GM23338 (cell line): ENCODE results near the gene CYFIP1. TPM values are rescaled to one million over a fixed set of nuclear protein-coding genes. Genes with fewer than 3 reads are reported as not detected.

Source experiments
- ATAC-seq: fragments of 200-7000 bp; cut with Tn5 transposase; 3 replicates; pipeline ENCODE4 v1.9.1; 2020
- DNase-seq: peaks from one replicate; pipeline ENCODE4 v3.0.0-alpha.2; 2015; ENCODE audit warnings: low spot score
- H2AFZ ChIP-seq: fragments of 200-600 bp; sonication (generic); 2 replicates; pipeline ENCODE4 v1.8.0; 2016; ENCODE audit warnings: antibody characterized with exemption, mild to moderate bottlenecking, moderate library complexity
- H3F3A ChIP-seq: fragments of 200-600 bp; sonication (generic); replicated peaks from 2 replicates; pipeline ENCODE4 v1.8.0; 2017; ENCODE audit warnings: antibody characterized with exemption, mixed run types, low read depth
- H3K27ac ChIP-seq: fragments of 200-600 bp; sonication (generic); 2 replicates; pipeline ENCODE4 v1.6.1; 2016; ENCODE audit warnings: low read depth
- H3K27me3 ChIP-seq: fragments of 200-600 bp; sonication (generic); 2 replicates; pipeline ENCODE4 v1.8.0; 2016; ENCODE audit warnings: mild to moderate bottlenecking, mixed run types, moderate library complexity; ENCODE audit not compliant: insufficient read depth
- H3K36me3 ChIP-seq: fragments of 200-600 bp; sonication (generic); 2 replicates; pipeline ENCODE4 v1.8.0; 2016; ENCODE audit warnings: mild to moderate bottlenecking; ENCODE audit not compliant: insufficient read depth
- H3K4me1 ChIP-seq: fragments of 200-600 bp; sonication (generic); 2 replicates; pipeline ENCODE4 v1.8.0; 2016; ENCODE audit warnings: mild to moderate bottlenecking, moderate library complexity; ENCODE audit not compliant: insufficient read depth
- H3K4me2 ChIP-seq: fragments of 200-600 bp; sonication (generic); 2 replicates; pipeline ENCODE4 v1.7.1; 2017; ENCODE audit warnings: mixed run types
- H3K4me3 ChIP-seq: fragments of 200-600 bp; sonication (generic); 2 replicates; pipeline ENCODE4 v1.6.1; 2016; ENCODE audit warnings: mixed run types
- H3K79me2 ChIP-seq: fragments of 200-600 bp; sonication (generic); replicated peaks from 2 replicates; pipeline ENCODE4 v1.8.0; 2017; ENCODE audit warnings: mild to moderate bottlenecking; ENCODE audit not compliant: insufficient read depth
- H3K9me2 ChIP-seq: fragments of 200-600 bp; sonication (generic); 2 replicates; pipeline ENCODE4 v1.8.0; 2017; ENCODE audit not compliant: insufficient read depth
- H4K20me1 ChIP-seq: fragments of 200-600 bp; sonication (generic); replicated peaks from 2 replicates; pipeline ENCODE4 v1.8.0; 2017; ENCODE audit warnings: mild to moderate bottlenecking; ENCODE audit not compliant: insufficient read depth
- H3K27ac Mint-ChIP-seq: 2 replicates; pipeline ENCODE4 v1.8.0; 2020; ENCODE audit warnings: inconsistent platforms, mild to moderate bottlenecking, moderate library complexity, mixed read lengths
- H3K27me3 Mint-ChIP-seq: 3 replicates; pipeline ENCODE4 v1.8.0; 2022; ENCODE audit warnings: low read depth, mild to moderate bottlenecking, moderate library complexity, mixed read lengths, inconsistent platforms; ENCODE audit not compliant: insufficient read depth, poor library complexity
- H3K36me3 Mint-ChIP-seq: 3 replicates; pipeline ENCODE4 v1.8.0; 2021; ENCODE audit warnings: low read depth, mild to moderate bottlenecking, inconsistent platforms, moderate library complexity, mixed read lengths
- H3K4me1 Mint-ChIP-seq: 3 replicates; pipeline ENCODE4 v1.8.0; 2020; ENCODE audit warnings: mild to moderate bottlenecking, inconsistent platforms, mixed read lengths
- H3K4me3 Mint-ChIP-seq: 3 replicates; pipeline ENCODE4 v1.8.0; 2021; ENCODE audit warnings: moderate library complexity, mild to moderate bottlenecking, inconsistent platforms, mixed read lengths
- H3K9me3 Mint-ChIP-seq: 3 replicates; pipeline ENCODE4 v1.8.0; 2020; ENCODE audit warnings: moderate library complexity, mild to moderate bottlenecking, inconsistent platforms, mixed read lengths
- CREB1 ChIP-seq: fragments of 250-450 bp; sonication (Bioruptor Pico); IDR thresholded peaks from 2 replicates; pipeline ENCODE4 v1.5.0; 2020; ENCODE audit warnings: low read depth, mild to moderate bottlenecking, moderate library complexity
- CTCF ChIP-seq, 2 experiments: fragments of 200-600 bp in 1 of 2; sonication (generic) in 1 of 2; conservative IDR thresholded peaks; 2 replicates each; pipeline versions ENCODE4 v1.5.1 to v1.6.1; 2016 to 2017; ENCODE audit warnings: antibody characterized with exemption in 2 of 2, low read depth in 2 of 2, mild to moderate bottlenecking in 2 of 2, moderate library complexity in 1 of 2
- ETS1 ChIP-seq: IDR thresholded peaks from 2 replicates; pipeline ENCODE4 v1.6.1; 2016; ENCODE audit warnings: antibody characterized with exemption
- EZH2 ChIP-seq: fragments of 200-600 bp; sonication (generic); IDR thresholded peaks from one replicate; pipeline ENCODE4 v1.8.0; 2017; ENCODE audit warnings: antibody characterized with exemption, mild to moderate bottlenecking, low read depth; ENCODE audit not compliant: unreplicated experiment
- EZH2phosphoT487 ChIP-seq: fragments of 200-600 bp; sonication (generic); IDR thresholded peaks from one replicate; pipeline ENCODE4 v1.8.1; 2018; ENCODE audit warnings: antibody characterized with exemption; ENCODE audit not compliant: unreplicated experiment
- JUNB ChIP-seq: IDR thresholded peaks from one replicate; pipeline ENCODE4 v1.6.1; 2016; ENCODE audit warnings: antibody characterized with exemption; ENCODE audit not compliant: unreplicated experiment
- NANOG ChIP-seq: IDR thresholded peaks from 2 replicates; pipeline ENCODE4 v1.6.1; 2016; ENCODE audit warnings: antibody characterized with exemption, borderline replicate concordance
- POLR2AphosphoS5 ChIP-seq: IDR thresholded peaks from 2 replicates; pipeline ENCODE4 v1.6.1; 2016; ENCODE audit warnings: antibody characterized with exemption, low read depth
- REST ChIP-seq: IDR thresholded peaks from one replicate; pipeline ENCODE4 v1.6.1; 2018; ENCODE audit warnings: antibody characterized with exemption; ENCODE audit not compliant: unreplicated experiment
- STAT1 ChIP-seq: IDR thresholded peaks from one replicate; pipeline ENCODE4 v1.6.1; 2016; ENCODE audit warnings: antibody characterized with exemption; ENCODE audit not compliant: unreplicated experiment
- ZNF114 ChIP-seq: fragments of 250-450 bp; sonication (Bioruptor Pico); IDR thresholded peaks from 2 replicates; pipeline ENCODE4 v1.5.0; 2020; ENCODE audit warnings: mild to moderate bottlenecking, moderate library complexity
- ZNF331 ChIP-seq: fragments of 250-450 bp; sonication (Bioruptor Pico); IDR thresholded peaks from 2 replicates; pipeline ENCODE4 v1.5.0; 2020; ENCODE audit warnings: low read depth, mild to moderate bottlenecking, moderate library complexity
- polyA plus RNA-seq: library from polyadenylated mRNA; unstranded; fragments of >200 nt; fragmentation: Nextera tagmentation; extraction: Ambion mirVana; gene quantifications from 2 replicates; pipeline ENCODE4 v1.2.1, GENCODE V29; 2016
- total RNA-seq: library from RNA; depleted of rRNA; stranded (reverse); fragments of >200 nt; shearing (Covaris generic); gene quantifications from 2 replicates; pipeline ENCODE4 v1.2.3, GENCODE V29; 2014

CYFIP1 gene
- total and polyA plus RNA-seq, 2 experiments from 2014 or later: 20.0 to 73.9 TPM

- peaks cover 13% of the 10 kb centered on the region; the same call in 1 of the 3 replicates for H3K9me3 Mint-ChIP-seq
- Histone ChIP-seq H3K36me3 (no peaks in the 10 kb centered on the region; the same call in 1 of the 2 replicates), H3K4me2 (peak within 1 kb of the TSS; percentile 92), H3K27ac (peak within 1 kb of the TSS; percentile 95), H2AFZ (peak within 1 kb of the TSS; percentile 87), H3K27me3 (no peaks in the 10 kb centered on the region), H3F3A (peaks cover 7% of the 10 kb centered on the region; the same call in 1 of the 2 replicates), H3K4me3 (peak within 1 kb of the TSS; percentile 94), H3K79me2 (peaks cover 48% of the 10 kb centered on the region), H3K9me2 (no peaks in the 10 kb centered on the region), H3K4me1 (peaks cover 18% of the 10 kb centered on the region), H4K20me1 (peaks cover 19% of the 10 kb centered on the region)
- TF ChIP-seq ZNF114 (CRISPR knock-in tag) (no peak), ZNF331 (CRISPR knock-in tag) (no peak), CREB1 (peak; percentile 95), ETS1 (peak; percentile 30; the same call in 1 of the 2 replicates), CTCF (conservative IDR thresholded peaks at IDR 0.05; ENCODE audit: low read depth in 2 of 2) (peak in 1 of 2 experiments; percentile 14; a peak in 1 of 4 replicates), EZH2phosphoT487 (no peak), NANOG (no peak), POLR2AphosphoS5 (peak; percentile 81), STAT1 (no peak), JUNB (no peak)
- peaks cover 11% of the 10 kb centered on the region for H3K27me3 Mint-ChIP-seq
- peaks cover 44% of the 10 kb centered on the region for H3K4me1 Mint-ChIP-seq
- peaks cover 30% of the 10 kb centered on the region for H3K36me3 Mint-ChIP-seq
- DNase-seq (peak; percentile 99), ATAC-seq (peak; percentile 96)
- peak within 1 kb of the TSS; percentile 96 for H3K27ac Mint-ChIP-seq
- peak within 1 kb of the TSS; percentile 90 for H3K4me3 Mint-ChIP-seq
Observed at GRCh38 chr15:22838292-22839042, 141.7 kb downstream of the CYFIP1 start, which contains the start of gene NIPA2. TSS of gene NIPA2 (plus strand) at chr15:22838666. CDS start at chr15:22851732, 13,066 bp downstream.

- H3K4me1 ChIP-seq: peaks cover 37% of the 10 kb centered on the region
- ATAC-seq: no peak
- no peak overlapping the region for H3K4me2 ChIP-seq
- H3K9me3 Mint-ChIP-seq: peaks cover 13% of the 10 kb centered on the region; the same call in 1 of the 3 replicates
- peaks cover 16% of the 10 kb centered on the region for H3K27me3 Mint-ChIP-seq
- H4K20me1 ChIP-seq: no peaks in the 10 kb centered on the region
- H2AFZ ChIP-seq: no peak overlapping the region
- no peaks in the 10 kb centered on the region for H3K36me3 ChIP-seq
- H3K4me3 Mint-ChIP-seq: no peak overlapping the region
- no peak overlapping the region for H3K4me3 ChIP-seq
- H3K27ac ChIP-seq: no peak overlapping the region
- H3F3A ChIP-seq: no peaks in the 10 kb centered on the region; the same call in 1 of the 2 replicates
- no peak for DNase-seq
- no peaks in the 10 kb centered on the region for H3K27me3 ChIP-seq
- no peaks in the 10 kb centered on the region for H3K9me2 ChIP-seq
- H3K4me1 Mint-ChIP-seq: peaks cover 66% of the 10 kb centered on the region
- no peaks in the 10 kb centered on the region for H3K79me2 ChIP-seq
- H3K36me3 Mint-ChIP-seq: peaks cover 21% of the 10 kb centered on the region; the same call in 2 of the 3 replicates
- no peak overlapping the region for H3K27ac Mint-ChIP-seq
- TF ChIP-seq POLR2AphosphoS5 (no peak), STAT1 (no peak), ZNF331 (CRISPR knock-in tag) (no peak), JUNB (no peak), REST (no peak), CTCF (conservative IDR thresholded peaks at IDR 0.05; ENCODE audit: low read depth in 2 of 2) (no peak), ETS1 (no peak), NANOG (no peak), EZH2 (no peak), CREB1 (no peak)
Observed at GRCh38 chr15:22831473-22831872, 148.7 kb downstream of the CYFIP1 start.
